HUES48 (cell line): ENCODE measurements around the gene EFCAB7.
A peak's percentile ranks its signal among the peaks of the same experiment; 100 is the strongest.
"Not testable (repeated sequence)": the region's sequence is repeated elsewhere in the genome, so short reads cannot be mapped to it uniquely, and the experiment has no call there.

Source experiments
- H3K27ac ChIP-seq: one replicate; pipeline ENCODE4 v1.7.0; 2013; ENCODE audit warnings: low read depth, low read length, inconsistent platforms
- H3K27me3 ChIP-seq: 2 replicates; pipeline ENCODE4 v1.6.1; 2013; ENCODE audit warnings: mild to moderate bottlenecking, low read length; ENCODE audit not compliant: control insufficient read depth, insufficient read depth
- H3K36me3 ChIP-seq: 2 replicates; pipeline ENCODE4 v1.6.1; 2013; ENCODE audit warnings: low read length; ENCODE audit not compliant: control insufficient read depth, insufficient read depth
- H3K4me1 ChIP-seq: 2 replicates; pipeline ENCODE4 v1.6.1; 2013; ENCODE audit warnings: mild to moderate bottlenecking, low read length; ENCODE audit not compliant: control insufficient read depth, insufficient read depth
- H3K4me3 ChIP-seq: 2 replicates; pipeline ENCODE4 v1.5.1; 2013; ENCODE audit warnings: mild to moderate bottlenecking, low read depth, low read length
- H3K9ac ChIP-seq: 2 replicates; pipeline ENCODE4 v1.6.1; 2013; ENCODE audit warnings: mild to moderate bottlenecking, low read depth, low read length, moderate library complexity
- H3K9me3 ChIP-seq: 2 replicates; pipeline ENCODE4 v1.6.1; 2013; ENCODE audit warnings: low read length; ENCODE audit not compliant: control insufficient read depth, insufficient read depth

EFCAB7 gene

GRCh38 chr1:63548877-63549276 is 25.6 kb downstream of the EFCAB7 start:
- no peaks in the 10 kb centered on the region for H3K27me3 ChIP-seq
- no peak overlapping the region for H3K4me3 ChIP-seq
- no peaks in the 10 kb centered on the region for H3K36me3 ChIP-seq
- no peaks in the 10 kb centered on the region for H3K9me3 ChIP-seq
- H3K4me1 ChIP-seq, result no peaks in the 10 kb centered on the region
- no peak overlapping the region for H3K27ac ChIP-seq
- no peak overlapping the region for H3K9ac ChIP-seq

GRCh38 chr1:63555480-63555879 is 32.2 kb downstream of the EFCAB7 start:
- Histone ChIP-seq H3K9me3 (no peaks in the 10 kb centered on the region), H3K27ac (no peak overlapping the region), H3K36me3 (no peaks in the 10 kb centered on the region), H3K4me1 (no peaks in the 10 kb centered on the region; the same call in 1 of the 2 replicates), H3K4me3 (no peak overlapping the region), H3K27me3 (no peaks in the 10 kb centered on the region), H3K9ac (no peak overlapping the region)

- H3K4me3 ChIP-seq, result no peak overlapping the region
- H3K36me3 ChIP-seq, result no peaks in the 10 kb centered on the region
- H3K4me1 ChIP-seq, result no peaks in the 10 kb centered on the region; the same call in 1 of the 2 replicates
- no peak overlapping the region for H3K27ac ChIP-seq
- H3K9me3 ChIP-seq, result no peaks in the 10 kb centered on the region
- H3K27me3 ChIP-seq, result no peaks in the 10 kb centered on the region
- no peak overlapping the region for H3K9ac ChIP-seq
These were observed 34.2 kb downstream of the EFCAB7 start for GRCh38 chr1:63557365-63557987.

- no peak overlapping the region for H3K27ac ChIP-seq
- H3K27me3 ChIP-seq, result no peaks in the 10 kb centered on the region
- no peaks in the 10 kb centered on the region; the same call in 1 of the 2 replicates for H3K4me1 ChIP-seq
- no peaks in the 10 kb centered on the region for H3K9me3 ChIP-seq
- H3K36me3 ChIP-seq, result no peaks in the 10 kb centered on the region
- no peak overlapping the region for H3K4me3 ChIP-seq
- H3K9ac ChIP-seq, result no peak overlapping the region
These were observed 36.0 kb downstream of the EFCAB7 start for GRCh38 chr1:63559357-63559756.

GRCh38 chr1:63563745-63564144 is 40.4 kb downstream of the EFCAB7 start:
- H3K27me3 ChIP-seq, result no peaks in the 10 kb centered on the region
- no peak overlapping the region for H3K9ac ChIP-seq
- H3K36me3 ChIP-seq, result no peaks in the 10 kb centered on the region
- H3K4me1 ChIP-seq, result no peaks in the 10 kb centered on the region
- H3K9me3 ChIP-seq, result no peaks in the 10 kb centered on the region; the same call in 1 of the 2 replicates
- no peak overlapping the region for H3K4me3 ChIP-seq
- no peak overlapping the region for H3K27ac ChIP-seq

GRCh38 chr1:63569068-63569467 is 45.7 kb downstream of the EFCAB7 start:
- no peak overlapping the region for H3K9ac ChIP-seq
- no peaks in the 10 kb centered on the region for H3K27me3 ChIP-seq
- H3K27ac ChIP-seq, result no peak overlapping the region
- H3K36me3 ChIP-seq, result no peaks in the 10 kb centered on the region
- no peak overlapping the region for H3K4me3 ChIP-seq
- H3K9me3 ChIP-seq, result no peaks in the 10 kb centered on the region; the same call in 1 of the 2 replicates
- peaks cover 32% of the 10 kb centered on the region for H3K4me1 ChIP-seq

GRCh38 chr1:63569640-63570316 is 46.5 kb downstream of the EFCAB7 start:
- H3K27me3 ChIP-seq, result no peaks in the 10 kb centered on the region
- H3K27ac ChIP-seq, result no peak overlapping the region
- no peak overlapping the region for H3K4me3 ChIP-seq
- H3K4me1 ChIP-seq, result peaks cover 37% of the 10 kb centered on the region
- H3K36me3 ChIP-seq, result no peaks in the 10 kb centered on the region
- no peak overlapping the region for H3K9ac ChIP-seq
- no peaks in the 10 kb centered on the region; the same call in 1 of the 2 replicates for H3K9me3 ChIP-seq

GRCh38 chr1:63572686-63573085 is 49.4 kb downstream of the EFCAB7 start:
- not testable (repeated sequence) for H3K4me3 ChIP-seq, H3K9ac ChIP-seq, H3K36me3 ChIP-seq, H3K9me3 ChIP-seq, H3K27me3 ChIP-seq
- Histone ChIP-seq H3K27ac (peak overlapping the region; percentile 65), H3K4me1 (peaks cover 45% of the 10 kb centered on the region)

- Histone ChIP-seq H3K27ac (peak overlapping the region; percentile 90), H3K4me3 (peak overlapping the region; percentile 37), H3K4me1 (peaks cover 45% of the 10 kb centered on the region)
- H3K9me3 ChIP-seq, H3K36me3 ChIP-seq, H3K27me3 ChIP-seq, H3K9ac ChIP-seq: not testable (repeated sequence)
These were observed 51.0 kb downstream of the EFCAB7 start for GRCh38 chr1:63574203-63574796.

GRCh38 chr1:63575340-63575826 is 52.1 kb downstream of the EFCAB7 start:
- Histone ChIP-seq H3K27ac (no peak overlapping the region), H3K4me1 (peaks cover 37% of the 10 kb centered on the region), H3K36me3 (no peaks in the 10 kb centered on the region), H3K27me3 (no peaks in the 10 kb centered on the region), H3K4me3 (no peak overlapping the region), H3K9ac (no peak overlapping the region), H3K9me3 (no peaks in the 10 kb centered on the region; the same call in 1 of the 2 replicates)

GRCh38 chr1:63586326-63586725 is 63.0 kb downstream of the EFCAB7 start:
- not testable (repeated sequence) for H3K4me3 ChIP-seq, H3K4me1 ChIP-seq, H3K27me3 ChIP-seq, H3K9me3 ChIP-seq, H3K9ac ChIP-seq, H3K36me3 ChIP-seq, H3K27ac ChIP-seq
